ENCODE data around the gene RSBN1.
"Not testable (repeated sequence)": the region's sequence is repeated elsewhere in the genome, so short reads cannot be mapped to it uniquely, and the experiment has no call there.

The RSBN1 gene

DNA sequence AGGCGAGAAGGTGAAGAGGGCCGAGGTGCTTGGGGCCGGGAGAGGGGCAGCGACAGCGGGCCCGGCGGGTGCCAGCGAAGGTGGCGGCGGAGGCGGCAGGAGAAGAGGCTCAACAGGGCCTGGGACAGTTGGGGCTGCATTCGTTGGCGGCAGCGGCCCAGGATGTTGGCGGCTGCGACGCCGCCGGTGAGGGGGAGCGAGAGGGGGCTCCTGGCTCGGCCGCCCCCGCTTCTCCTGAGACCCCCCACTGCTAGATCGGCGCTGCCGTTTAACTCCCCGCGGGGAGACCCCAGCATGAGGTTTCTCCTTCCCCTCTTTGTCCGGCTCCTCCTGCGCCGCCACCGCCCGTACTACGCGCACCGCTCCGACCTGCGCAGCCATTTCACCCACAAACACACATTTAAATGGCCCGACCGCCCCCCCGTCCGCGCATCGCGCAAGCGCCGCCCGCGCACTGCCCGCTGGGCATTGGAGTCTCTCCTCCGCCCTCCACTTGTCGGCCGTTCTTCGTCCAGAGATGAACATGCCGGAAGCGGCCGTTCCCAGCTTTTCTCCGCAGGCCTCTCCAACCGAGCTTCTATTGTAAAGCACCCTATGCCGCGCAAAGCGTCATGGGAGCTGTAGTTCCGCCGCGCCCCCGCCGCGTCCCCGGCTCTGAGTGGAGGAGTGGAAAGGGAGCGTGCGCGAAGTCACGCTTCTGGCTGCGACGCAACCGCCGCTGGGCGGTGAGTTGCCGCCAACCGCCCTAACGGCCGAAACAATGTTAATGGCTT lies at the start of gene RSBN1:
Gene RSBN1 (minus strand): TSS at position 589 of the 773 bp plus-strand sequence. CDS start 64 bp downstream, at position 525.
- DNase-seq (ENCODE audit: low spot score): peak; percentile 92

DNA sequence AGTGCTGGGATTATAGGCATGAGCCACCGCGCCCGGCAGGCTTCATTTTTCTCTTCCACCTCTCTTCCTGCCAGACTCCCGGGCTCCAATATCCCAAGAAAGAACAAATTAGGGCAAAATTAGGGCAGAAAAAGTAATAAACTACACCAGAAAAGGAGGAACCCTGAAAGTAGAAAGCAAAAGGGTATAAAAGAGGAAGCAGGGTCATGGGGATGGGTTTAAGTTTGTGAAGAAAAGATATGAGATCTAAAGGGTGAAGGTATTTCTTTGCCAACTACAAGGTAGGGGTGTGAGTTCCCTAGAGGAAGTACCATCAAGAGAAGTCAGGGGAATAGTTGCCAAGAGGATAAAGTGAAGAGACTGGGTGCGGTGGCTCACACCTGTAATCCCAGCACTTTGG lies 49.4 kb upstream of the RSBN1 start:
- DNase-seq (ENCODE audit: low spot score): no peak

GRCh38 chr1:113860891-113861290 lies 48.6 kb upstream of the RSBN1 start:
- peak; percentile 25 for DNase-seq (ENCODE audit: low spot score)

DNA sequence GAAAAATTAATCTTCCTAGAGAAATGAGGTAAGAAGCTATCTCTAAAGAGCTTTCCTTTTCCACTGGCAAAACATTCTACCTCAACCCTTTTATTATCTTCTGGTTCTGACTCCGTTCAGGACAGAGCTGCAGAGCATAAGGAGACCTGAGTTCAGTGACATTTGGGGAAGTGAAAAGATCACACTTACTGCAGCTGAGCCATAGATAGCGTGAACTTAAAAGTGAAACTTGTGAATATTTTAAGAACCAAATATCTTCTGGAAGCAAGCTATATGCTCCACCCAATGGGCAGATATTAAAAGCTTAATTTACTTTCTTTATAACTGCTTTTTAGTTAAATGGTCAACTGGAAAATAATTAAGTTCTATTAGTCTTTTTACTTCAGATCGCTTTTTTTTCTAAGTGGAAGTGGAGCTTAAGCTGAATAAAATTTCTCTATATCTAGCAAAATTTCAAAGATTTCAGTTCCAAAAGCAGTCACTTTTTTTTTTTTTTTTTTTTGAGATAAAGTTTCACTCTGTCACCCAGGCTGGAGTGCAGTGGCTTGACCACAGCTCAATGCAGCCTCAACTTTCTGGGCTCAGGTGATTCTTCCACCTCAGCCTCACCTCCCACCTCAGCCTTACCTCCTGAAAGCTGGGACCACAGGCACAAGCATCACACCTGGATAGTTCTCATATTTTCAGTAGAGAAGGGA lies 47.4 kb upstream of the RSBN1 start:
- DNase-seq (ENCODE audit: low spot score): no peak

- no peak for DNase-seq (ENCODE audit: low spot score)
Measured at GRCh38 chr1:113858982-113859381, 46.7 kb upstream of the RSBN1 start.

- no peak for DNase-seq (ENCODE audit: low spot score)
Measured at GRCh38 chr1:113858418-113858817, 46.1 kb upstream of the RSBN1 start.

DNA sequence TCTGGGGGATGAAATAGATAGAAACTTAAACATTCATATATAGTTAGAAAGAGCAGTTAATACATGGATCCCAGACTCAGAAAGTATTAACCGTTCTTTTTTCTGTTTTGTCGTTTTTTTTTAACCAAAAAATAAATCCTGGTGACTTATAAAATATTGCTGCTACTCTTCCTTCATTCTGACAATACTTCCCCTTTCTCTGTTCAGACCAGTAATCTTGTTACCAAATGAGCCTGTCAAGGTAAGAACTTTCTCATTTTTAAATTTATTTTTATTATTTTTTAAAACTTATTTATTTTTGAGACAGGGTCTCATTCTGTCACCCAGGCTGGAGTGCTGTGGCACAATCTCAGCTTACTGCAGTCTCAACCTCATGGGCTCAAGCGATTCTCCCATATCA lies 45.5 kb upstream of the RSBN1 start:
- DNase-seq (ENCODE audit: low spot score): no peak

- DNase-seq (ENCODE audit: low spot score): no peak
Measured at GRCh38 chr1:113856401-113856790, 44.1 kb upstream of the RSBN1 start.

DNA sequence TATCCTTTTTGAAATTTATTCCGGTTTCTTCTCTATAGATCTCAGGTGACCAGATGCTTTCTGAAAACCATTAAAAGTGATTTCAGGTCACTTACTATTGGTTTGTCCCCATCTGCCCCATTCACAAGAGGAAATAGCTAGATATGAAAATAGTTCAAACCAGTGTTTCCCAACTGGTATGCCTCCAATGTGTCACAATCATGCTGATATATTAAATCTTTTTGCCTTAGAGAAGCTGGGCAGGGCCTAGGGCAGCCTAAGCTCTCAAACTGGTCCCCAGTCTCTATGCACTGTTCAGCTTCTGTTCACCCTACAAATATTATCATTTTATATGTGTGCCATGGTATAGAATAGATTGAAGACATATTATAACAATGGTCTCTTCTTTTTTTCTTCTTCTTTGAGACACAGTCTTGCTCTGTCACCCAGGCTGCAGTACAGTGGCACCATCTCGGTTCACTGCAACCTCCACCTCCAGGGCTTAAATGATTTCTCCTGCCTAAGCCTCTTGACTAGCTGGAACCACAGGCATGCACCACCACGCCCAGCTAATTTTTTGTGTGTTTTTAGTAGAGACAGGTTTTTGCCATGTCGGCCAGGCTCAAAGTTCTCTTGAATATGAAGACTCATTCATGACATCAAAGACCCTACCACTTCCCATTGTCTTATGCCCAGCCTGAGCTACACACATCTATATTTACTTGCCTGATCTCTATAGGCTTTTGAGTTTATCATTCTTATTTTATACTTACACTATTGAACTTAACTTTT lies 43.5 kb upstream of the RSBN1 start:
- no peak for DNase-seq (ENCODE audit: low spot score)

GRCh38 chr1:113854234-113854633 lies 42.0 kb upstream of the RSBN1 start:
- no peak for DNase-seq (ENCODE audit: low spot score)

DNA sequence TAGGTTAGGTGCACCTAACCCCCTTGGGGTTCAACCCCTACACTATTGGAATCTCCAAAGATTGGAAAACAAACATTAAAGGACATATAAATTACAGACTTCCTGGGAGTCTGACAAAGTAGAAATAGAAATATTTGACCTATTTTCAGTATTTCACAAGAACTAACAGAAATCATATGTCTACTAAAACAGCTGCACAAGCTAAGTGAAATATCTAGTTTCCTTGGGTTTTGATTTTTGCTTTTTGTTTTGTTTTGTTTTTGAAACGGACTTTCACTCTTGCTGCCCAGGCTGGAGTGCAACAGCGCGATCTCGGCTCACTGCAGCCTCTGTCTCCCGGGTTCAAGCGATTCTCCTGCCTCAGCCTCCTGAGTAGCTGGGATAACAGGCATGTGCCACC lies 40.4 kb upstream of the RSBN1 start:
- DNase-seq (ENCODE audit: low spot score): not testable (repeated sequence)

GRCh38 chr1:113850127-113850796 lies 38.0 kb upstream of the RSBN1 start:
- no peak for DNase-seq (ENCODE audit: low spot score)

DNA sequence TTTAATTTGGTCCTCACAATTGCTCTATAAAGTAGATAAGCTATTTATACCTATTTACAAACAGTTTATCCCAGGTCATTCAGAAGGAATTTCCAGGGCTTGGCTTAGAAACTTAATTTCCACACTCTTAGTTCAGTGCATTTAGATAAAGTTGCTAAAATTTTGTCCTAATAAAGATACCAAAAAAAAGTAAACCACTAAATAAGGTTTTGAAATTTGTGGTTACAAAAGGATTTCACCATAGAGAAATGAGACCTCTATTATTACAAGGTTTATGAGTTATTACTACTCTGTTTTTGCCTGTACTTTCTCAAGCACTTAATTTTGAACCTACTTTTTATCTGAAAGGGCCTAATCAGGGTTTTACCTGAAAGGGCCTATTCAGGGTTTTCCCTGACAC lies 36.8 kb upstream of the RSBN1 start:
- DNase-seq (ENCODE audit: low spot score): no peak

DNA sequence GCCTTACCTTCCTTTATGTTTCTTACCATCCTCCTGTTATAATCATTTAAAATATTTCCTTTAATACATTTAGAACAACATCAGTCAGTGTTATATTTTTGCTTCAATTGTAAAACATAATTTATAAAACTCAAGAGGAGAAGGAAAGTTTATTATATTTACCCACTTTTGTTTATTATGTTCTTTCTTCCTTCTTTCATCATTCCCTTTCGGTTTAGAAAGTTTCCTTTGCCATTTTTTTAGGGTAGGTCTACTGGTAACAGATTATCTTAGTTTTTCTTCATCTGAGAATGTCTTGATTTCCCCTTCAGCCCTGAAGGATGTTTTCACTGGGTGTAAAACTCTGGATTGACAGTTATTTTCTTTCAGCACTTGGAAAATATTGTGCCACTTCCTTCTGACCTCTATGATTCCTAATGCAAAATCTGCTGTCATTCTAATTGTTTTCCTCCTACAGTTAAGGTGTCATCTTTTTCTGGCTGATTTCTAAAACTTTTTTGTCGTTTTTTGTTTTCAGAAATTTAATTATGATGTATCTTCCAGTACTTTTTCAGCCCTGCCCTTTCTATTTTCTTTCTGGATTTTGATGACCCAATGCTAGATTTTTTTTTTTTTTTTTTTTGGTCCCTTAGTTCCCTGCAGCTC lies 34.2 kb upstream of the RSBN1 start:
- no peak for DNase-seq (ENCODE audit: low spot score)

GRCh38 chr1:113836534-113836933 lies 24.3 kb upstream of the RSBN1 start:
- no peak for DNase-seq (ENCODE audit: low spot score)

DNA sequence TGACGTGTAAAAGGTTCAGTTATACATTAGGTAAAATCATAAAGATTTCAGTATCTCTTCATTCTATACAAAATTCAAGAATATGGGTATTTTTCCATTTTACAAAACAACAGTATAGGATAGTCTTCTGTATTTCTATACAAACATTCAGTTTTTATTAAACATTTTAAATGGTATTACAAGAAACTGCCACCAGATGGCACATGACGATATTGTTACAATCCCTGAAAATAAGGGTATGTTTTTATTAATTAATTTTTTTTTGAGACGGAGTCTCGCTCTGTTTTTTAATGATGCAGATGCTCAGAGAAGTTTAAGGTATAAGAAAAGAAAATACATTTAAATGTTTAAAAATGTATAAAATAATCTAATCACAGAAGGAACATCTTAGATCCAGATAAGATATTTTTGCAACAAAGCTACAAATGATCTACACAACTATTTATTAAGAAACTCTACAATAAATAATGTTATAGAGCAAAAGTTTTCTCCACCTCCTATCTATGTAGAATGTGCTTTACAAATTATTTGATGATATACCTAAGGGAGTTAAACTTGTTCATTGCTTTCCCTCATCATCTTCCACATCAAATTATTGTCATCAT lies 23.5 kb upstream of the RSBN1 start:
- DNase-seq (ENCODE audit: low spot score): peak; percentile 15

DNA sequence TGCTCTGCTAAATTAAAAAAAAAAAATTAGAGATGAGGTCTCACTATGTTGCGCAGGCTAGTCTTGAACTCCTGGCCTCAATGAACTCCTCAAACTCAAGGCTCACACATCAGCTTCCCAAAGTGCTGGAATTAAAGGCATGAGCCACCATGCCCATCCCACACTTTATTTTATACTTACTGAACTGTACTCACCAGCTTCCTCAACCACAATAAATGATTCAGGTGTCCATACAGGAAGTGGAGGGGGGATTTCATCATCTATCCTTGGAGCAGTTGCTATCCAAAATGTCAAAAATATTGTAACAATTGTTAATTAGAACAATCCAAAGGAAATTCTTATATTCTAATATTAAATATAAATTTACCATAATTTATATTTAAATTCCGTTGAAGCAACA lies 22.4 kb upstream of the RSBN1 start:
- no peak for DNase-seq (ENCODE audit: low spot score)

DNA sequence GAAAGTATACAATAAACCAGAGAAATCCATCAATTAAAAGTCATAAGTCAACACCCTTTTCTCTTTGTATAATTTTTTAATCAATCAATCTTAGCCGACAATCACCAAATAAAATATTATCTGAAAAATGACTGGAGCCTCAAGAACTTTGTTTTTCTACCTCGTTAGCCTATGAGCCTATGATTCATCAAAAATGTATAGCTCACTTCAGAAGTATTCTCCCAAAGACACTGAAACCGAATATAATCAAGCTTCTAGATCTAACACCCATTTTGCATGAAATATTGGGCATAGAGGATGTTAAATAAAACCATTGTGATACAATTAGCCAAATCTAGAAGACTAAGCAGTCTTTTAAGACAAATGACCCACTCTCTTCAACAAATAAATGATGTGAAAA lies 17.8 kb upstream of the RSBN1 start:
- DNase-seq (ENCODE audit: low spot score): peak; percentile 28

- DNase-seq (ENCODE audit: low spot score): no peak
Measured at GRCh38 chr1:113821916-113822315, 9.6 kb upstream of the RSBN1 start.

DNA sequence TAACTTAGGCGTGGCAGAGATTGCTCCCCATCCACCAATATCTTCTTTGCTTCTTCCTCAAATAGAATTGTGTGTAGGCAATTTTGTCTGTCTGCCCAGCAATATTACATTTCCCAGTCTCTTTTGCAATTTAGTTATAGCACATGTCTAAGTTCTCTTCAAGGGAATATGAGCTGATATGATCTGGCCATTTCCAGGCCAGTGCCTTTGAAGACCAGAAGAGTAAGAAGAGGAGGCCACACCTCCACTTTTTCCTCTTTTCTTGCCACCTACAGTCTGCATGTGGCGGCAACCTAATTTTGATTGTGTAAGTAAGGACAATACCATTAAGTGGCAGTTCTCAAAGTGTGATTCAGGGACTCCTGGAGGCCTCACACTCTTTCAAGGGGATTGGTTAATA lies 6.3 kb upstream of the RSBN1 start:
- DNase-seq (ENCODE audit: low spot score): no peak

GRCh38 chr1:113813218-113813617 lies 942 bp upstream of the RSBN1 start:
- DNase-seq (ENCODE audit: low spot score): no peak

Measured in hepatic stellate cell (primary cell).